ENCODE measurements around the gene DNAJB14. TPM values are rescaled to one million over a fixed set of nuclear protein-coding genes. Genes with fewer than 3 reads are reported as not detected.

DNAJB14 gene
- total RNA-seq, 1 experiment from 2014 or later, result 41.5 TPM

DNA sequence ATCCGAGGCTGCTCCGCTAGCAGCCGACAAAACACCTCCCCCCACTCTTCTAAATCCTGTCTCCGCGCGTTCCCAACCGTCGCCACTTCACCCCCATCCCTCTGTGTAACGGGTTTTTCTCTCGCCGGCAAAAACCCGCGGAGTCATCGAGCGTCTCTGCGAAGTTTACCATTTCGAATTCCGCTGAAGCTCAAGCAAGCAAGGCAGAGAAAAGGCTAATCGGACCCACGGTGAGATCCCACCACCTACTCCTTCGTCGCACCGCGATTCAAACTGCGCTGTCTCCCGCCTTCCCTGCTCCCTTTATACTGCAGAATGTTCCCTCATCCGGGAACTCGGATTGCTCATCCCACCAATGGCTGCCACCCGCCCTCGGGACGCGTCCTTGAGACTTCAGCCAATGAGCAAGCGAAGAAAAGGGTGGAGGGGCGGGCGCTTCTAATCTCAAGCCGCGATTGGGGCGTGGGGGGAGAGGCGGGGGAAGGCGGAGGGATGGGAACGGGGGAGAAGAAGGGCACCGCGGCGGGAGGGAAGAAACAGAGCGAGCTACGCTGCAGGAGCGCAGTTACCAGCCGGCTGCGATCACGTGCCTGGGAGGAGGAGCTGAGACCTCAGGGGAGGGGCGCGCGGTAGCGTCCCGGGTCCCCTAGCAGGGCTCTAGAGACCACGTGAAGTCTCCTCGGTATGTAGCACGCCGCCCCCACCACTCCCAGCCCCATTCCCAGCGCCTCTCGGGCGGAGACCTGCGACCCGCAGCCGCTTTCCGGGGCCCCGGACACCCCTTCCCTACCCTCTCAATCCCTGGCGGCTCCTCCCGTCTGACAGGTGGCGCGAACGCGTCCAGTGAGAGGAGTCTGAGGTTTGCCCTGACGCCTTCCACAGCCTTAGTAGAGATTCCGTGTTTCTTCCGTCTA lies 3.8 kb upstream of the DNAJB14 start, which contains the start of gene H2AZ1:
Gene H2AZ1 (minus strand): TSS at position 277 of the 914 bp plus-strand sequence. CDS start 105 bp downstream, at position 172.
- H3K9me3 ChIP-seq (ENCODE audit: control insufficient read depth, insufficient read depth, low read depth, low read length), result no peaks in the 10 kb centered on the region

More for the DNA sequence above, 3.8 kb upstream of the DNAJB14 start, which contains the start of gene H2AZ1:
- intact Hi-C loops (cut with micrococcal nuclease; ENCODE audit: unreplicated experiment) (loop anchor here (5.0 to 10.0 kb wide), 2 partner anchors 55 to 388 kb away; partner anchors contain the start of genes LAMTOR3 and TRMT10A), in situ Hi-C loops (cut with HindIII; ENCODE audit: low pct_unique_long_range_greater_than_20kb, low sequenced_read_pairs) (no loop called here)
- H3K27me3 ChIP-seq (ENCODE audit: control insufficient read depth, insufficient read depth, low read length), result no peaks in the 10 kb centered on the region
- H3K4me3 ChIP-seq (ENCODE audit: low read depth in 2 of 2, low read length in 2 of 2), result peak within 1 kb of the TSS; percentile 90
- peaks cover 11% of the 10 kb centered on the region for H3K4me1 ChIP-seq (ENCODE audit: control insufficient read depth, insufficient read depth, low read length)
- ChIA-PET POLR2A (no interaction called here), CTCF (no interaction called here)
- peak; percentile 86 for DNase-seq (ENCODE audit: low read depth, low spot score)
- peak; percentile 83 for ATAC-seq
- peaks cover 12% of the 10 kb centered on the region for H3K36me3 ChIP-seq (ENCODE audit: control insufficient read depth, insufficient read depth, low read length)
- H3K27ac ChIP-seq (ENCODE audit: low read length), result peak within 1 kb of the TSS; percentile 90
- BruUV-seq (replicated peaks), result TSS peak; percentile 75
- TF ChIP-seq, protein P1, sequence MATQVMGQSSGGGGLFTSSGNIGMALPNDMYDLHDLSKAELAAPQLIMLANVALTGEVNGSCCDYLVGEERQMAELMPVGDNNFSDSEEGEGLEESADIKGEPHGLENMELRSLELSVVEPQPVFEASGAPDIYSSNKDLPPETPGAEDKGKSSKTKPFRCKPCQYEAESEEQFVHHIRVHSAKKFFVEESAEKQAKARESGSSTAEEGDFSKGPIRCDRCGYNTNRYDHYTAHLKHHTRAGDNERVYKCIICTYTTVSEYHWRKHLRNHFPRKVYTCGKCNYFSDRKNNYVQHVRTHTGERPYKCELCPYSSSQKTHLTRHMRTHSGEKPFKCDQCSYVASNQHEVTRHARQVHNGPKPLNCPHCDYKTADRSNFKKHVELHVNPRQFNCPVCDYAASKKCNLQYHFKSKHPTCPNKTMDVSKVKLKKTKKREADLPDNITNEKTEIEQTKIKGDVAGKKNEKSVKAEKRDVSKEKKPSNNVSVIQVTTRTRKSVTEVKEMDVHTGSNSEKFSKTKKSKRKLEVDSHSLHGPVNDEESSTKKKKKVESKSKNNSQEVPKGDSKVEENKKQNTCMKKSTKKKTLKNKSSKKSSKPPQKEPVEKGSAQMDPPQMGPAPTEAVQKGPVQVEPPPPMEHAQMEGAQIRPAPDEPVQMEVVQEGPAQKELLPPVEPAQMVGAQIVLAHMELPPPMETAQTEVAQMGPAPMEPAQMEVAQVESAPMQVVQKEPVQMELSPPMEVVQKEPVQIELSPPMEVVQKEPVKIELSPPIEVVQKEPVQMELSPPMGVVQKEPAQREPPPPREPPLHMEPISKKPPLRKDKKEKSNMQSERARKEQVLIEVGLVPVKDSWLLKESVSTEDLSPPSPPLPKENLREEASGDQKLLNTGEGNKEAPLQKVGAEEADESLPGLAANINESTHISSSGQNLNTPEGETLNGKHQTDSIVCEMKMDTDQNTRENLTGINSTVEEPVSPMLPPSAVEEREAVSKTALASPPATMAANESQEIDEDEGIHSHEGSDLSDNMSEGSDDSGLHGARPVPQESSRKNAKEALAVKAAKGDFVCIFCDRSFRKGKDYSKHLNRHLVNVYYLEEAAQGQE (IDR thresholded peaks at IDR 0.05; ENCODE audit: insufficient read depth in 1 of 2, low read depth in 2 of 2, low read length in 1 of 2), result no peak
- TF ChIP-seq CTCF (IDR thresholded peaks at IDR 0.05), result no peak
- TF ChIP-seq SIN3A (IDR thresholded peaks at IDR 0.05; ENCODE audit: borderline replicate concordance, insufficient read depth, low read depth, low read length), result peak; percentile 73; the same call in 1 of the 2 replicates
- TF ChIP-seq TCF7L2 (IDR thresholded peaks at IDR 0.05; ENCODE audit: low read depth, low read length), result peak; percentile 56; the same call in 1 of the 2 replicates
- peak; percentile 97 for TF ChIP-seq POLR2AphosphoS5 (IDR thresholded peaks at IDR 0.05; ENCODE audit: low read depth, low read length)

All from Panc1 (cell line).